HG03558 (cell line): ENCODE results near the gene RAP1B.
"Not testable (repeated sequence)": the region's sequence is repeated elsewhere in the genome, so short reads cannot be mapped to it uniquely, and the experiment has no call there.

Experiments used
- ATAC-seq: cut with Tn5 transposase; IDR thresholded peaks from one replicate; pipeline ENCODE4 v1.9.1; 2021; ENCODE audit warnings: moderate number of reproducible peaks; ENCODE audit not compliant: unreplicated experiment; ENCODE audit errors: extremely low read depth

The RAP1B gene

DNA sequence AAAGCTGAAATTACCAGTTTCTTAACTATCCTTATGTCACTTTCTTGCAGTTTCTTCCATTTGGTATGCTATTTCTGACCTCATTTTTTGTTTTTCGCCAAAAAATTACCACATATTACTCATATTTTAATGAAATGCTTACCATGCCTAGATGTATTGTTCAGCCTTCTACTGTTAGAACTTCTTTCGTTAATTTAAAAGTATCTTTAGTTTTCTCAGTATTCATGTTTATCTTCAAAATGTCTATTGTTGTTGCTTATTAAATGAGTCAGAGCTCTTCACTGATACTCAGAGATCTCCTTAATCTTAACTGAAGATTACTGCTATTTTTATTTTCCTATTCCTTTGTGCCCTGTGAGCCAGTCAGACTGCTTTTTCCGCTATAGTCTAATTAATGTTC lies 20.5 kb downstream of the RAP1B start:
- no peak for ATAC-seq

DNA sequence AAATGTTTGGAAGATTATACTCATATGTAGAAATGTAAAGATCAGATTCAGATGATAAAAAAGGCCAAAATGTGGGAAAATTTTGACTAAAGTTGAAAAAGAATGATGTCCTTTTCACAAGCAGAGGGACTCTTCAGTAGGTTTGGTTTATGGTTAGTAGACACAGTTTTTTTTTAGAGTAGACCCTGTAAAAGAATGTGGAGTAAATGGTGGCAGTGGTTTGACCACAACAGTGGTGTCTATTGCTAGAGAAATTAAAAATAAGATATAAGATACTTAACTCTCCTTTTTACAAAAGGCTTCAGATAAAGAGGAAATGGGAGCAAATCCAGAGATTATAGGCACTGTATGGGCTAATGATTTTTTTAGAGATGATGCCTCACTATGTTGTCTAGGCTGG lies 21.8 kb downstream of the RAP1B start:
- ATAC-seq = no peak

DNA sequence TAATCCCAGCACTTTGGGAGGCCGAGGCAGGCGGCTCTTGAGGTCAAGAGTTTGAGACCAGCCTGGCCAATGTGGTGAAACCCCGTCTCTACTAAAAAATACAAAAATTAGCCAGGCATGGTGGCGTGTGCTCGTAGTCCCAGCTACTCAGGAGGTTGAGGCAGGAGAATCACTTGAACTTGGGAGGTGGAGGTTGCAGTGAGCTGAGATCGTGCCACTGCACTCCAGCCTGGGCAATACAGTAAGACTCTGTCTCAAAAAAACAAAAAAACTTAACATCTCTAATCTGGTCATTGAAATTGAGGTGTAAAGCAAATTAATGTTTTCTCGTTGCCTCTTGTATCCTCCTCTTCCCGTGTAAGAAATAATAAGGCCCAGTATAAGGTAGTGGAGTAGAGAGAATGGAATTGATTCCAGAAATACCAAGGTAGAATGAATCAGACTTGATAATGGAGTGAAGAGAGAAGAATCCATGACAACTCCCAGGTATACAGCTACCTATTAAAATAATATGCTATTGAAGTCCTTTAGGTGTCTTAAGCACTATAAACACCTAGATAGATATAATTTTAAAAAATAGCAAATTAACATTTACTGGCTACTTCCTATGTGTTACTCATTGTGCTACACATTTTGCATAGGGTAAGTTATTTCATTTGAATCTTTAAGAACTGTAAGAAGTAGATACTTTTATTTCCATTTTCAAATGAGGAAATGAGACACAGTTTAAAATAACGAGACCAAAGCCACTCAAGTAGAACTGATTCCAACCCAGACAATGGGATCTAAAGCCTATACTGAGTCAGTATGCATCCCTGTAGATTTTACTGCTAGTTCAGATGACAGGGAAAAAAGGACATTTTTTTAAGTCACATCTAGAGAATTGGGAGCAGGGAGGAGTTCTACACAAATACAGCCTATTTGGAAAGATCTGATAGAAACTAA lies 23.2 kb downstream of the RAP1B start:
- ATAC-seq = no peak

DNA sequence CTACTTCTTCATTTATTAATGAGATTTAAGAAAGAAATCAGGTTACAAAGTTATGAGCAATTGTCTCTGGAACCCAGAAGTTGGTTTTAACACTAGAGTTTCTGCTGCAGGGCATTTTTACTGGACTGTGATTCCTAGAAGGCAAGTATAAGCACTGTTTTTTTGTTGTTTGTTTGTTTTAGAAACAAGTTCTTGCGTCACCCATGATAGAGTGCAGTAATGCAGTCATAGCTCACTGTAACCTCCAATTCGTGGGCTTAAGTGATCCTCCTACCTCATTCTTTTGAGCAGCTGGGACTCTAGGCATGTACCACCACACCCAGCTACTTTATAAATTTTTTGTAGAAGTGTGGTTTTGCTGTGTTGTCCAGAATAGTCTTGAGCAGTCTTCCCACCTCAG lies 25.6 kb downstream of the RAP1B start:
- ATAC-seq = no peak

DNA sequence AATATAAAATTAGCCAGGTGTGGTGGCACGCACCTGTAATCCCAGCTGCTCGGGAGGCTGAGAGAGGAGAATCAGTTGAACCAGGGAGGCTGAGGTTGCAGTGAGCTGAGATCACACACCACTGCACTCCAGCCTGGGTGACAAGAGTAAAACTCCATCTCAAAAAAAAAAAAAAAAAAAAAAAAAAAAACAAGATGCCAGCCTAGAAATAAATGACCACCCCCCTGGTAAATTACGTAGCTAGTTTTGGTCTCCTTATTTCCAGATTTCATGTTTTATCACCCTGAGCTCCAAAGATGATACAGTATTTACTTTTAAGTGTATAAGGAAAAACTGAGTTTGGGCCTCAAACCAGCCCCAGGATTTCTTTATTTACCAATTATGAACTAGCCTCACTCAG lies 26.7 kb downstream of the RAP1B start:
- ATAC-seq = not testable (repeated sequence)

DNA sequence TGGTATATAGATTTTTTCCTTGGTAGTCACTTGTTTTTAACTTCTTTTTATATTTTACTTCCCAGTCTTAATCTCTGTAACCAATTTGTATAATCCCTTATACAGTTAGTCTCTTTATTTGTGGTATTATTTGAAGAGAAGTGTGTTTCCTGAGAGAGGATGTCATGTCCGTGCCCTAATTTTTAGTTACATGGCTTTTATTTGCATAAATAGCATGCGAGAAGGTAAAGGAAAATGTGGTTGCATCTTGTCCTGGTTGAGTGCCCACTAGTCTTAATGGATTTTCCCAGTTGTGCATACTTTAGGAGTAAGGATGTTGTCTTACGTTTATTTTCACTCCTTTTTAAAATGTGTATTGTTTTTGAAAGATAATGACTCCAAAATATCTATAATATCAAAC lies 27.5 kb downstream of the RAP1B start:
- no peak for ATAC-seq

DNA sequence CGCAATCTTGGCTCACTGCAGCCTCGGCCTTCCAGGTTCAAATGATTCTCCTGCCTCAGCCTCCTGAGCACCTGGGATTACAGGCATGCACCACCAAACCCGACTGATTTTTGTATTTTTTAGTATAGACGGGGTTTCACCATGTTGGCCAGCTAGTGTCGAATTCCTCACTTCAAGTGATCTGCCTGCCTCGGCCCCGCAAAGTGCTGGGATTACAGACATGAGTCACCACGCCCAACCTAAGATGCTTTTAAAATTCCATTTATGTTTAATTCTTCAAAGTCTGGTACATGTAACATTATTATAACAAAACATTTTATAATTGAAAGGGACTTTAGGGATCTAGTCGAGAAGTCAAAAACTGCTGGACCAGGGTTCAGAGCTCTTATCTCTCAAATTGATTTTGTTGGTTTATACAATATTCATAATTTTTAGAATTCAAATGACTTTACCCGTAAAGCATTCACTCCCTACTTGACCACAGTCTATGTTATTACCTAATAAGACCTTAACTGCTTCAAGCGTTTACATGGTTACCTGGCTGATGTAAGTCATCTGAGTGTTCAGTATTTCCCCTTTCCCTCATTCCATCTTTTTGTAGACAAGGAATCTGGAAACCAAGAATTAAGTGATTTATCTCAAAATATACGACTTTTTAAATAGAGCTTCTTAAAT lies 28.2 kb downstream of the RAP1B start:
- no peak for ATAC-seq

DNA sequence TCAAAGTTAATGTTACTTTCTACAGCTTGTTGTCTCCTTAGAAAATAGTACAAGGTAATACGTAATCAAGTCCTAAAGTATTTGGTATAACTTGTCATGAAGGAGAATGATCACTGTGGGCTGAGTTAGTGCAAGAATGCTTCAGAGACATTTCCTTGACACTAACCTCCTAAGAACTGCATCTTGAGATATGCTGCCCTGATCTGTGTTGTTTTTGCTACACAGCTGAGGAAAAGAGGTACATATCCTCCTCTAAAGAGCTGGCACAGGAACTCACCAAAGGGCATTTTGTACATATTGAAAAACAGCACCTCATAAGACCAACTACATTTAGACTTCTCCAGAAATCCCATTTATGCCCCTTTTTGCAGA lies 28.7 kb downstream of the RAP1B start:
- no peak for ATAC-seq

DNA sequence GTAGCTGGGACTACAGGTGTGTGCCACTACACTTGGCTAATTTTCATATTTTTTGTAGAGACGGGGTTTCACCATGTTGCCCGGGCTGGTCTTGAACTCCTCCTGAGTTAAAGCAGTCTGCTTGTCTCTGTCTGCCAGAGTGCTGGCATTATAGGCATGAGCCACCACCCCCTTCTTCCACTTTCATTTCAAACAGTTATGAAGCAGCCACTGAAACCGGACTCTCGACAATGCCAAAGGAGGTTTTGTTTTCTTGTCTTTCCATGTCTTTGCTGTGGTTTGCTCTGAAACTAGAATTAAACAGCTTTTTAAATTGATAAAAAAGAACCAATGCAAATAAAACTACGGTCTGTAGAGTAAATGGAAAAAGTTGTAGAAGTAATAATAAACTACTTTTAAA lies 30.4 kb downstream of the RAP1B start:
- peak; percentile 71 for ATAC-seq

DNA sequence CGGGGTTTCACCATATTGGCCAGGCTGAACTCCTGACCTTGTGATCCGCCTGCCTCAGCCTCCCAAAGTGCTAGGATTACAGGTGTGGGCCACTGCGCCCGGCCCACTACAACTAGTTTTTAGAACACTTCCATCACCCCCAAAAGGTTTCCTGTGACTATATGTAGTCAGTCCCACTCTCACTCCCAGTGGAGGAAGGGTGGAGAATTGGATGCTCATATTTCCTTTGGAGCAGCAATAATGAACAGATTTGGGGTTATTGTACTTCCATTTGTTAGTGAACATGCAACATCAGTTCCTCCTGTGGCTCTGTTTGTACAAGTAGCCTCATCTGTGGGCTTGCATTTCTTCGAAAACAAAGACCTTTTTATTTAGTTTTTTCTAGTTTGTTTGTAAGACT lies 35.8 kb downstream of the RAP1B start:
- no peak for ATAC-seq

DNA sequence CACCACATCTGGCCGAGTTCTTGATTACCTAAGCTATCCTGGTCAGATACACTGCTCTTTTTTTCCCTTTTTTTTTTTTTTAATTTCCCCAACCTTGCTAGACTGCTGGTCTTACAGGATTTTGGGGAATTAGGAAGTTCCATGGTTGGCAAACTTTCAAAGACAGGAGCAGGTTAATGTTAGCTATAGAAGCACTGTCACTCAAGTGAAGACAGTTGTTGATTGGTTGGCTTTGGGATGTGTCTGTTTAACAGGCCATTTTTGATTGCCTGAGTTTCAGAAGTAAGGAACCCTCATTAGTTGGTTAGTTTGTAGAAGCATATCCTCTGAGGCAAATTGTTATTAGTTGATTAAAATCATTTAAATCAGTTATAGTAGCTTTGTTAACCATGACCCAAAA lies 36.8 kb downstream of the RAP1B start:
- no peak for ATAC-seq

DNA sequence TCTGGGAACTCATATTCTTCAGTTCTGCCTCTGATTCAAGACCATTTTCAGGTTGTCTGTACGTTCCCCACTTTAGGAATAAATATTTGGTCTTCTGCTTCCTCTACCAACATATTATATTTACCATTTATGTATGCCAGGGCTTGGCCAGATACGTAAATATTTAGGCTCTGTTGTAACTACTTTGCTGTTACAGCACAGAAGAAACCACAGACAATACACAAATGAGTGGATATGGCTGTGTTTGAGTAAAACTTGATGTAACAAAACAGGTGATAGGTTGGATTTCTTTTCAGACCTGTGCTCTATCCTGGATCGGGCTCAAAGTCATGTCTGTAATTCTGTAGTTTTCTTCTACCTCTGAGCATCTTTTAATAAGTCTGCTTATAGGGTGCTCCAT lies 37.5 kb downstream of the RAP1B start:
- no peak for ATAC-seq

DNA sequence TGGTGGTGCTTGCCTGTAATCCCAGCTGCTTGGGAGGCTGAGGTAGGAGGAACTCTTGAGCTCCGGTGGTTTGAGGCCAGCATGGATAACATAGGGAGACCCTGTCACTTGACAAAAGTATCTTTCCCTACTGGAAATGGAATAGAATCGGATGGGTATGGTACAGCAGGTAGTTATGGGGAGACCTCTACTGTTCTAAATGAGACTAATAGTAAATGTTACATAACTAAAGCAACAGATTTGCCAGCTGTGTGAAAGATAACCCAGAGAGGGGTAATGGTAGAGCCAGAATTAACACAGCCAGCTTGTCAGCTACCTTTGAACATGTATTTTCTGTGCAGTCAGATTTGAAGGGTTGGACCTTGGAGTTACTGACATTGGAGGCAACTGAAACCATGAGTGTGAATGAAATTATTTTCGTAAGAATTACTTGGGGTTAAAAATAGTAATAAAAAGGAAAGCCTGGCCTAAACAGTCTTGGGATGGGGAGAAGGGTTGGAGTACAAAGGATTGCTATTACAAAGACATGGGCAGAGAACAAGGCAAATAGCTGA lies 54.4 kb downstream of the RAP1B start:
- no peak for ATAC-seq

DNA sequence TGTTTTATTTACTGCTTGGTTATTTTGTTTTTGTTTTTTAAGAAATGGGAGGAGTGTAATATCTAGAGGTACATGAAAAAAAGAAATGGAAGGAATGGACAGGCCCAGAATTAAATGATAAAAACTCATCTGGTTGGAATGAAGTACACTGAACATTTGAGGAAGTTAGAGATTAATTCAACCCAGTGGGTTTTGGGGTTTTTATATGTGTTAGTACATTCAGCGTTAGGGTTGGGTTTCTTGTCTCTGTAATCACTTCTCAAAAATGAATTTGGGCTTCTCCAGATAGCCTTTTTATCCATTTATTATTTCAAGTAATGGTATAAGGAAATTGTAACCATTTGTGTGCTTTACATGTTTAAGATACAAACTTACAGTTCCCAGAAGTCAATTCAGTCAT lies 56.6 kb downstream of the RAP1B start:
- ATAC-seq = no peak

DNA sequence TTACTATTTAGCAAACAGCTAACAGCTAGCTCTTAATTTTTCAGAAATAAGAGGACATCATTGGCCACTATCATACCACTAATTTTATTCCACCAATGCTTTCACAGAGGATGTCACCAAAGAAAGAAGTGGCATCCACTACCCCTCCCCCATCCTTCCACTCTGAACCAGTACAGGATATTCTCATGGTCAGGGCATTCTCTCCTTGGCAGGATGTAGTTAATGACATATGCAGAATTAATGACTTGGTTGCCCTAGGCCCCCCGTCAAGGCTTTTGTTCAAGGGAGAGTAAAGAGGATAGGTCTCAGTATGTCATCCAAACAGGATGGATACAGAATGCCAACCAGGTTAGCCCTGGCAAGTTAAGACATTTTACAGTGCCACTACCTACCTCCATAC lies 57.2 kb downstream of the RAP1B start:
- no peak for ATAC-seq

DNA sequence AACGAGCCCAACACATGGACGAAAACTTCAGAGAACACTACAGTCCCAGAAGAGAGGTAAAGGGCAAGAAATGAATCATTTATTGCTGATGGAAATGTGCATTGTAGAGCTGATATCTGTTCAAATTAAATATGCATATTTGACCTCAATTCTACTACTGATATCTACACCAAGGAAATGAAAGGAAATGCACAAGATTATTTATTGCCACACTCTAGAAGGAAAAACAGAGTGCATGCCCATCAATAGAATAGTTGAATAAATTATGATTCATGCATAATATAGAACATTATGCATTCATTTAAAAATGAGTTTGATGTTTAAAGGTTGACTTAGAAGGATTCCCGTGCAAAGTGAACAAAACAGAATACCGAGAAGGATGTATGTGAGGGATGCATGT lies 60.5 kb downstream of the RAP1B start:
- ATAC-seq = no peak

DNA sequence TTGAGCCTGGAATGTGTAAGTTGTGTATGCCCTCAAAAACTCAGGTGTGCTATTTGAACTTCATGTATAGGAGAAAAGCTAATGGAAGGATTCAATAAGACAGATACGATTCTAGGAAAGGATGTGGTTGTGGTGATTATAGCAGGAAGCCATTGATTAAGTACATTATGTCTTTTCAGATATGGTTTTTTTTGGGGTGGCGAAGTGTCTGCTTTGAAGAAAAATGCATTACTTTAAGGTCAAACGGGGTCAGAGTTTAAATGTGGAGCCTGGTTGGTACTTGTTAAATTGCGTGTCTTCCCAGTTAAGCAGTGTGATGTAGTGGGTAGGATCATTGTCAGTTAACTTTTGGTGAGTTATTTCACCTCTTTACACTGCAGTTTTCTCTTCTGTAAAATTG lies 63.1 kb downstream of the RAP1B start:
- no peak for ATAC-seq

DNA sequence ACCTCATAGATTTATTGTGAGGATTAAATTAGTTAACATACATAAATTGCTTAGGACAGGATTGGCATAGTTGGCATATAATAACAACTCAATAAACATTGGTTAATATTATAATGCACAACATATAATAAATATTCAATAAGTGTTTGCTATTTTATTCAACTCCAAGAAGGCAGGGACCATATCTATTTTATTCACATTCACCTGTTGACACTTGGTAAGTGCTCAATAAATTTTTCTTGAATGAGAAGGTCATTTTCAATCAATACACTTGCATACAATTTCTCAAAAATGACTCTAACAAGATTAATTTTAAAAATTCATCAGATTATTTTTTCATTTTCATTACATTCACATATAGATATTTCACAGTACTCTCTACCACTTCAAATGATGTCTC lies 63.7 kb downstream of the RAP1B start:
- ATAC-seq = no peak

DNA sequence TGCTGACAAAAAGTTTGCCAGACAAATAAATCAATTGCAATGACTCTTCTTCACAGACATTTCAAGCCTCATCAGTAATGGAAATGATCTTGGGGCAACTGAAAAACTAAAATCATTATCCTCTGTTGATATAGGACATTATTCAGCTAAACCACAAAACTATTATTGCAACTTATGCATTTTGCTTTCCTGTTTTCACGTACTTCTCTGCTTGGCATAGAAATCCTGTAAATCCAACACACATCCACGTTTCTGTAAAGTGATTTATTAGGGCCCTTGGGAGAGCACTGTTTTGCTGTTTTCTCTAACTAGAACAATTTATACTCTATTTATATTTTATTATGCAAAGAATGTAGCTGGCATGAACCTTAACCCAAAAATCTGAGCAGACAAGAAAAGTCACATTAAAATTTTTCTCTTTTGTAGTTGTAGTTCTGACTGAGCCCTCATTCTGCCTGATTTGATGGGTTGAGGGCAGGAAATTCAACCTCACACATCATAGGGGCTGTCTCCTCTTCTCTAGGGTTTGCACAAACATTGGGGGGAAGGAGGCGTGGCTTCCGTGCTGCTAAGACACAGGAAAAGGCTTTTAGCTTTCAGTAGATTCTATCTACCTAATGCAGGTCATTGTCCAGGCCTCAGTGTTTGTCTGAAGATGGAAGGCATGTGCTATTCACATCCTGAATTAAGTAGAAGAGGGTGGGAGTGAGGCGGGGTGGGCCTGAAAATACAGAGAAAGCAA lies 64.6 kb downstream of the RAP1B start:
- no peak for ATAC-seq

DNA sequence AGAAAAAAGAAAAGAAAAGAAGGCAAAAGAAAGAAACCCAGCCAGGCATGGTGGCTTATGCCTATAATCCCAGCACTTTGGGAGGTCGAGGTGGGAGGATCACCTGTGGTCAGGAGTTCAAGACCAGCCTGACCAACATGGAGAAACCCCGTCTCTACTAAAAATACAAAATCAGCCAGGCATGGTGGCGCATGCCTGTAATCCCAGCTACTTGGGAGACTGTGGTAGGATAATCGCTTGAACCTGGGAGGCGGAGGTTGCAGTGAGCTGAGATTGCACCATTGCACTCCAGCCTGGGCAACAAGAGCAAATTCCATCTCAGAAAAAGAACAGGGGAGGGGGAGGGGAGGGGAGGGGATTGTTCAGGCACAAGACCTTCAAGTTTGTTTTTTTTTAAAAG lies 66.2 kb downstream of the RAP1B start:
- not testable (repeated sequence) for ATAC-seq

DNA sequence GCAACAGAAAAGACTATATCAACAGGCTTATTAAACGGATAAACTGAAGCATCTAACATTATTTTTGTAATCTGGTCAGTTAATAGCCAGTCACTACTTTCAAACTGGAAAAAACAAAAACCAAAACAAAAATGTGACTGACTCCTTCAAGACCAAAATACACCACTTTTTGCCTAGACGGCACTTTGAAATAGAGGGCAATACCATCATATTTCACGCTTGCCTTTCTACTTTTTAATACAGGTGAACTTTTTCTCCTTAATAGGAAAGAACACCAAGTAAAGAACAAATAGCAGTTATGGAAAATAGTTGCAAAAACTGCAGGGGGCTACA lies 75.5 kb downstream of the RAP1B start:
- no peak for ATAC-seq
